Endometrial microvascular endothelial cells (primary cell): ENCODE measurements around the gene CACNB2. TPM values are rescaled to one million over a fixed set of nuclear protein-coding genes. Genes with fewer than 3 reads are reported as not detected.

ENCODE experiments used
- in situ Hi-C: cut with HindIII; loops from 2 replicates; pipeline ENCODE4 v1.10.0; 2017; ENCODE audit warnings: low sequenced_read_pairs, low pct_unique_long_range_greater_than_20kb; ENCODE audit errors: inconsistent ontology term
- total RNA-seq: library from RNA; depleted of rRNA; stranded (reverse); fragments of >200 nt; gene quantifications from one replicate; pipeline ENCODE4 v1.2.3, GENCODE V29; 2015; ENCODE audit errors: inconsistent ontology term

The CACNB2 gene
- total RNA-seq, 1 donor from 2014 or later: not detected

- in situ Hi-C loops: no loop called here
Observed at GRCh38 chr10:18261063-18261610, 120.9 kb downstream of the CACNB2 start.

- in situ Hi-C loops: no loop called here
Observed at GRCh38 chr10:18261768-18262231, 121.6 kb downstream of the CACNB2 start.

GRCh38 chr10:18264466-18265050, 124.3 kb downstream of the CACNB2 start:
- in situ Hi-C loops: no loop called here

- in situ Hi-C loops: no loop called here
Observed at GRCh38 chr10:18268005-18268404, 127.8 kb downstream of the CACNB2 start.

- in situ Hi-C loops: no loop called here
Observed at GRCh38 chr10:18271491-18271890, 131.3 kb downstream of the CACNB2 start.

GRCh38 chr10:18273039-18273438, 132.8 kb downstream of the CACNB2 start:
- in situ Hi-C loops: no loop called here

GRCh38 chr10:18278181-18278580, 138.0 kb downstream of the CACNB2 start:
- in situ Hi-C loops: no loop called here

- in situ Hi-C loops: no loop called here
Observed at GRCh38 chr10:18279173-18279572, 138.9 kb downstream of the CACNB2 start.

GRCh38 chr10:18282094-18282493, 141.9 kb downstream of the CACNB2 start:
- in situ Hi-C loops: no loop called here

- in situ Hi-C loops: no loop called here
Observed at GRCh38 chr10:18290651-18291313, 150.6 kb downstream of the CACNB2 start.

GRCh38 chr10:18293536-18294510, 153.6 kb downstream of the CACNB2 start:
- in situ Hi-C loops: no loop called here

GRCh38 chr10:18294633-18295032, 154.4 kb downstream of the CACNB2 start:
- in situ Hi-C loops: no loop called here

- in situ Hi-C loops: no loop called here
Observed at GRCh38 chr10:18297659-18298058, 157.4 kb downstream of the CACNB2 start.

- in situ Hi-C loops: no loop called here
Observed at GRCh38 chr10:18298256-18298655, 158.0 kb downstream of the CACNB2 start.

GRCh38 chr10:18303851-18304801, 163.9 kb downstream of the CACNB2 start:
- in situ Hi-C loops: no loop called here

- in situ Hi-C loops: no loop called here
Observed at GRCh38 chr10:18306031-18306430, 165.8 kb downstream of the CACNB2 start.

GRCh38 chr10:18308600-18308999, 168.4 kb downstream of the CACNB2 start:
- in situ Hi-C loops: no loop called here

GRCh38 chr10:18310761-18311160, 170.5 kb downstream of the CACNB2 start:
- in situ Hi-C loops: no loop called here
